Measurements from ENCODE around the gene ENO3.

ENO3 gene

DNA sequence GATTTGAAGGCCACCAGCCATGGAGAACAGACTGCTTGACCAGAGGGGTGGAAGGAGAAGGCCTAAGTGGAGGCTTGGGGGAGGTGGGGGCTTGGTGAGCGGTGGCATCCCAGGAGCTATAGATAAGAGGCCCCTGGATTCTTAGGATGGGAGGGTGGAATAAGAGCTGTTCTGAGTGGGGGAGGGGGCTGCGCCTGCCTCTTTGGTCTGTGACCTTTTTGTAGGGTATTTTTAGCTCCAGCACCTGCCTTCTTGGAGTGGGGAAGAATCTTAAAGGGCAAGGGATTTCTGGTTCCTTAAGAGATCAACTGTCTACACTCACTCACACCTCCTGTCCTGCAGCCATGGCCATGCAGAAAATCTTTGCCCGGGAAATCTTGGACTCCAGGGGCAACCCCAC, 567 bp downstream of the ENO3 start:
- DNase-seq: no peak

DNA sequence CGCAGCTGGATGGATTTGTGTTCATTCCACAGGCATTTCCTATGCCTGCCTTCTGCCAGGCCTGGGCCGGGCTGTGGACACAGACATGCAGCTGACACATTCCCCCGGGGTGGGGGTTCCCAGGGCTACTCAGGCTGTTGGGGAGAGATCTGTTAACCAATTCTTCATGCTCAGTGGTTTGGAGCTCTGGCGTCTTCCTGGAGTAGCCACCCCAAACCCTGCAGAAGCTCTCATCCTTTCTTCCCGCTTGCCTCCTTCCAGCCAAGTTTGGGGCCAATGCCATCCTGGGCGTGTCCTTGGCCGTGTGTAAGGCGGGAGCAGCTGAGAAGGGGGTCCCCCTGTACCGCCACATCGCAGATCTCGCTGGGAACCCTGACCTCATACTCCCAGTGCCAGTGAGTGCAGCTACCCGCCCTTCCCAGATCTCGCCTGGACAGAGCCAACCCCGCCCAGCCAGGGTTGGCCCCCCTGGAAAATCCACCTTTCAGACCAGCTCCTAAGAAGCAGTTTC, 2.6 kb downstream of the ENO3 start:
- DNase-seq: no peak

DNA sequence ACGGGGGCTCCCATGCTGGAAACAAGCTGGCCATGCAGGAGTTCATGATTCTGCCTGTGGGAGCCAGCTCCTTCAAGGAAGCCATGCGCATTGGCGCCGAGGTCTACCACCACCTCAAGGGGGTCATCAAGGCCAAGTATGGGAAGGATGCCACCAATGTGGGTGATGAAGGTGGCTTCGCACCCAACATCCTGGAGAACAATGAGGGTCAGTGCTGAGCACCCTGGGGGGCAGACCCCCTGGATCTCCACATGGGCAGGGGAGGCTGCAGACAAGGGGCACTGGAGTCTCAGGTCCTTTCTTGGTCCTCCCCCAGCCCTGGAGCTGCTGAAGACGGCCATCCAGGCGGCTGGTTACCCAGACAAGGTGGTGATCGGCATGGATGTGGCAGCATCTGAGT, 4.2 kb downstream of the ENO3 start:
- no peak for DNase-seq

DNA sequence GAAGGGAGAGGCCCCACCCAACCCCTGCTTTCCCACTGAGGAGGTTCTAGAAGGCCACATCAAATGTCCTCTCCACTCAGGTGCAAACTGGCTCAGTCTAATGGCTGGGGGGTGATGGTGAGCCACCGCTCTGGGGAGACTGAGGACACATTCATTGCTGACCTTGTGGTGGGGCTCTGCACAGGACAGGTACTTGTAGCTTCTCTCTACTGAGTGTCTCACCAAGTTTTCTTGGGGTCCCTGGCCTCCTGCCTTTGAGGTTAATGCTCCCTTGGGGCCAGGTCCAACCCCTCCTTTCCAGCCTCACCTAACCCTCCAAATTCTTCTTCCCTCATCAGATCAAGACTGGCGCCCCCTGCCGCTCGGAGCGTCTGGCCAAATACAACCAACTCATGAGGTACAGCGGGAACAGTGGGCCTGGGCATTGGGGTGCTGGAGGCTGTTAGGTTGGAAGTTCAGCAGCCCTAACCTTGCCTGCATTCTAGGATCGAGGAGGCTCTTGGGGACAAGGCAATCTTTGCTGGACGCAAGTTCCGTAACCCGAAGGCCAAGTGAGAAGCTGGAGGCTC, 5.7 kb downstream of the ENO3 start:
- peak; percentile 73 for DNase-seq

DNA sequence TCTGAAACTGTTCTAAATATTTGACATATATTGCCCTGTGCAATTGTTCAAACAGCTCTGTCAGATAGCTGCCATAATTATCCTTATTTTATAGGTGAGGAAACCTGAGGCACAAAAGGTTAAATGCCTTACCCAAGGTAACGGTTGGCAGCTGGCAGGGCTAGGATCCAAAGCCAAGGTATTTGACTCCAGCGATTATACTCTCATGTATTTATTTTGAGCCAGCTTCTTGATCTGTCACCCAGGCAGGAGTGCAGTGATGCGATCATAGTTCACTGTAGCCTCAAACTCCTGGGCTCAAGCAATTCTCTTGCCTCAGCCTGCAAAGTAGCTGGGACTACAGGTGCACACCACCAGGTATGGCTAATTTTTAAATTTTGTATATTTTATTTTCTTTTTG, 7.2 kb downstream of the ENO3 start:
- DNase-seq: no peak

DNA sequence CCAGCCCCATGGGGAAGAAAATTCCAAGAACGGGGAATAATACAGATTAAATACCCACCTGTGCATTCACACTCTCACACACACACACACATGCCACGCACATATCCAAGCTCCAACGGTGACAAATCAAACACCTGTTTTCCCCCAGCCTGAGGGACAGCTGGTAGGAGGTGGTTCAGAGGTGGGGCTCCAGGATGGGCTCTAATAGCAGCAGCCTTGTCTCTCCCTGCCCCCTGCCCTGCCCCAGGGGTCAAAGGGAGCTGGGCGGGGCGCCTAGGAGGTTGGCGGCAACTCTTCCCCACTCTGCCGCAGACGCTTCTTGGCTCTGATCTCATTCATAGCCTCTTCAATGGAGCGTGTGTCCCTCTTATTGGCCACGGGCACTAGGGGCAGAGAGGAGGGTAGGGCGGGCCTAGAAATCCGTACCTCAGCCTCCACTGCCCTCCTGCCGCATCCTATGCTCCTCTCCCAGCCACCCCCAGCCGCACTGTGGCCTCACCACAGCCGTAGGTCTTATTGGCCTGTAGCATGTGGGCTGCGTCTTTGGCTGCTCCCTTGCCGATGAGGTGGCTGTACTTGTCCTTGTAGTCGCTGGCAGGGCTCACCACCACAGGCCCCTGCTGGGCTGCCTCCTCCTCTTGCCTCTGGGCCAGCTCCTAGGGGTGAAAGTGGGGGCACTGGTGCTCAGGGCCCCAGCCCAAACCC, 8.5 kb downstream of the ENO3 start:
- no peak for DNase-seq

DNA sequence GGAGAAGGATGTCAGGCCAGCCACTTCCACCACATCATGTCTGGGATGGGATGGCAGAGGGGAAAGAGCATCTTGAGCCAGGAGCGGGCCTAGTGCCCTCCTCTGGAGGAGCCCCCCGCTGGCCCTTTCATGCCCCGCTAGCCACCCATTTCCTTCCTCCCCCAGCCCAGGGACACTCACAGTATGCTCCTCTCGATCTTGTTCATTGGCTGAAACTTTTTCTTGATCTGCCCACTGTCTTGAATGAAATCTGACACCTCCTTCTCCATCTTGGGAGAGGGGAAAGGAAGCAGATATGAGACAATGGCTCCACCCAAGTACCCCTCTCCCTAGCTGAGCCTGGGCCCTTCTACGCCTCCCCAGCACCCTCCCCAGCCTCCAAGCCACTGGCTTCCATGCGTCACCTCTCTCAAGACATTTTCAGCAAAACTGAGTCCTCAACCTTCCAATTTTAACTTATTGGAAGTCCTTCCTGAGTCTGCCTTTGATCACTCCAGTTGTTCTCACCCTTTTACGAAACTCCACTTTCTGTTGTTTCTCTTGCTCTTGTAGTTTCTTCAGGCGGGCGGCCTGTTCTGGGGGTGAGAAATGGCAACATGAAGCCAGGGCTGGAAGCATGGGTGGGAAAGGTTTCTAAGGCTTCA, 9.5 kb downstream of the ENO3 start:
- DNase-seq: no peak

DNA sequence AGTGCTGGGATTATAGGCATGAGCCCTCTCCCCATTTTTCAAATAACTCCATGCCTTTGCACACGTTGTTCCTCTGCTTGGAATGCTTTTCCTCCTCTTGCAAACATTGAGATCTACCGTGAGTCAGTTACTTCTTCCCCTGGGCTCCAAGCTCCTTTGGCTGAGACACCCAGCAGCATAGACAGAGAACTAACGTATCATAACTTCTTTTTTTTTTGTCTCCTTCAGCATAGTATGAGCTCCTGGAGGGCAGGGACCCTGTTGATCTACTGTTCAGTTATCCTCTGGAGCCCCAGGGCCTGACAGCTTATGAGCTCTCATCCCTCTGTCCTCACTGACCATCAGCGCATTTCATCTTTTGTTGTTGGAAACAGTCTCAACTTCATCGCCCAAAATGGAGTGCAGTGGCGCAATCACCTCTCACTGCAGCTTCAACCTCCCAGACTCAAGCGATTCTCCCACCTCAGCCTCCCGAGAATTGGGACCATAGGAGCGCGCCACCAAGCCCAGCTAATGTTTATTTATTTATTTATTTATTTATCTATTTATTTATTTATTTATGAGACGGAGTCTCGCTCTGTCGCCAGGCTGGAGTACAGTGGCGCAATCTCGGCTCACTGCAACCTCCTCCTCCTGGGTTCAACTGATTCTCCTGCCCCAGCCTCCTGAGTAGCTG, 14.5 kb downstream of the ENO3 start:
- DNase-seq: no peak

DNA sequence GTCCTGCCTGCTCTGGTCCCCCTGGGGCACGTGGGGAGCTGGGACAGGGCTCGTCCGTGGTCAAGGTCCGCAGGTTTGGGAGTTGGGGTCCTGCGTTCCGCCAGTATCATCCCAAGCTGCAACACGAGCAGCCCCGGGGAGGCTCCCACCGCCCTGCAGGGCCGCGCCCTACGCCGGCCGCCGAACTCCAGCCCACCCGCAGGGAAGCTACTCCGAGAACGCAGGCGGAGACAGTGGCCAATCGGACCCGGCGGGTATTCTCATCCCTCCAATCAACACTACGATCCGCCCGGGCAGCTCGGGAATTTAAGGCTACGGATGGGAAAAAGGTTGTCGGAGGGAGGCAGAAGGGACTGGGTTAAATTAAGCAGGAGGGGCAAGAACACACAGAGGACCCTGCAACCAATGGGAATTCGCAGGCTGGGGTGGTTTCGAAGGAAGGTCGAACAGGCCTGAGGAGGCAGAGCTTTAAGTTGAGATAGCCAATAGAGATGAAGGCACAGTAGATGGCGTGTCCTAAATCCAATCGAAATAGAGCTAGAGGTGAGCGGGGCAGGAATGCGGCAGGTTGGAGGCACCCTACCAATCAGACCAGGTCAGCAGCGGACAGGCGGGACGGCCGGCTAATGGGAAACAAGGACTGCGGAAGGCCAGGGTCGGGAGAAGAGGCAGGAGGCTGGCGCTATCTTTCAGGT, 16.1 kb downstream of the ENO3 start:
- DNase-seq: peak; percentile 96

DNA sequence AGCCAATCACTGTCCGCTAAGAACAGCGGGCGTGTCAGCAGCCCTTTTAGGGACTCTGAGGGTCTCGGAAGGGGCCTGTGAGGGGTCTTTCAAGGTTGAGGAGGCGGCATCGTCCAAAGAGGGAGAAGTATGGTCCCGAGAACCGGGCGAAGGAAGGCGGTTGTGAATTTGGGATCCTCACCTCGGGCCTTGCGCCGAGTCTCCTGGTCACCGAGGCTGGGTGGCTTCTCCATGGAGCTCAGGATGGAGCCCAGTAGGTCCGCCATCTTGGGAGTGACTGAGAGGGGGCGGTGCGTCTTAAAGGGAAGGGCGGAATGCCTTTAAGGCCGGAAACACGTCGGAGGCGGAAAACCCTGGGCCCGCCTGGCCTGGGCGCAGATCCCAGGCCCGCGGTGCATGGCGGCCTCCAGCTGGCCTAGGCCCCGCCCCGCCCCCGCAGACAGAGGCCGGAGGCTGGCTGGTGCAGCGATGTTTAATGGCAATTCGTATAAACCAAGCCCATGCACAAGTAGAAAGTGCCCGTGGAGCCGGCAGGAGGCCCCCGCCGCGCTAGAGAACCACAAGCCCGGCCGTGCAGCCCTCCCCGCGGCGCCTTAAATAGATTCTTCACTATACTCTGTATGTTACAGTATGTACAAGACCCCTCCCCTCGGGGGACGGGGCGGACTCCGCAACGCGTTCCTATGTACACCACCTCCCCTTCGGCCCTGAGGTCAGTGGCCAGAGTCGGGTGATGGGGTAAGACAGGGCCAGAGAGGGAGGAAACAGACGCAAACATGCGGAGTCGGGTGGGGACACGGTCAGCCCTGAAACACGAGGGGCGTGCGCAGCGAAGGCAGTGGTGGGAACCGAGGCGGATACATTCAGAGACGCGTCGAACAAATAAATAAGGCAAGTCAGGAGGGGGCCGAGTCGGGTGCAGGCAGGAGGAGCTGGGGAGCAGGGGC, 16.9 kb downstream of the ENO3 start, which contains the start of gene SPAG7:
Gene SPAG7 (minus strand): TSS at position 279 of the 947 bp plus-strand sequence. CDS start 13 bp downstream, at position 266.
- peak; percentile 93 for DNase-seq

DNA sequence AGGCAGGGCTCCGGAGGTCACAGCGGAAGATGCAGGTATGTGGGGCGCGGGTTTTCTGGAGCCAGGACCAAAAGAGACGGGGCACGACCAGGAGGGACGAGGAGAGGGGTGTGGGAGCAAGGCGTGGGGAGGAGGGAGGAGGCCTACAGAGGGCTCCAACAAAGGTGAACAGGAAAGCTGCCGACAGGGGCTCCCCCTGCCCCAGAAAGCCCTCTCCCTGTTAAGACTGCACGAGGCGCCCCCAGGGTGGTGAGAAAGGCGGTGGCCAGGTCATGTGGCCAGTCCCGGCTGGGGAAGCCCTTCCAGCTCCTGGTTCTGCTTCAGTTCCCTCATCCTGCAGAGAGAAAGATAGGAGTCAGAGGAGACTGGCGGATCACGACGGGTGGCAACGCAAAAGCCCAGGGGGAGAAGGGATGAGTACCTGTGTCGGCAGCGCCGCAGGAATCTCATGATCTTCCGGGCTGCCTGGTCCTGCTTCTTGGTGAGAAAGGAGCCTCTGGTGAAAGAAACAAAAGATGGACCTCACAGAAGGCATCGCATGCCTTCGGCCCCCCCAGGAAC, 17.6 kb downstream of the ENO3 start:
- no peak for DNase-seq

DNA sequence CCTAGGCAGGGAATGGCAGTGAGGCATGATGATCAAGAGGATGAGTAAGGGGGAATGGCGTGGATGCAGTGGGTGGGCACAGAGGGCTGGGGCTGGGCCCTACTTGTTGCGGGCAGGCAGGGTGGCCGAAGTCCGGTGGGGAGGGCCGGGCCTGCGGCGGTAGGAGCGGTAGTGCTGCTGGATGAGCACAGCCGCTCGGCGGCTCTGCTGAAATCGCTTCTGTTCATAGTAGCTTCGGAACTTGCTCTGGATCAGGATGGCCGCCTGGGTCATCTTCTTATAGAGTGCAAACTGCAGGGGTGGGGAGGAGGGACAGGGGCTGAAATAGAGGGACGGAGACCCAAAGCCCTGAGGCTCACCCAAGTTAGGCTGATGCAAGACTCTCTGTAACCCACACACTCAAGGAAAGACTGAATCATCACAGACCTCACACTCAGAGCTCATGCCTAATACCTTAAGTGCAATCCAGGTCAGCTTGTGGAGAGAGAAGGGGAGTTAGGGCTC, 18.2 kb downstream of the ENO3 start:
- no peak for DNase-seq

DNA sequence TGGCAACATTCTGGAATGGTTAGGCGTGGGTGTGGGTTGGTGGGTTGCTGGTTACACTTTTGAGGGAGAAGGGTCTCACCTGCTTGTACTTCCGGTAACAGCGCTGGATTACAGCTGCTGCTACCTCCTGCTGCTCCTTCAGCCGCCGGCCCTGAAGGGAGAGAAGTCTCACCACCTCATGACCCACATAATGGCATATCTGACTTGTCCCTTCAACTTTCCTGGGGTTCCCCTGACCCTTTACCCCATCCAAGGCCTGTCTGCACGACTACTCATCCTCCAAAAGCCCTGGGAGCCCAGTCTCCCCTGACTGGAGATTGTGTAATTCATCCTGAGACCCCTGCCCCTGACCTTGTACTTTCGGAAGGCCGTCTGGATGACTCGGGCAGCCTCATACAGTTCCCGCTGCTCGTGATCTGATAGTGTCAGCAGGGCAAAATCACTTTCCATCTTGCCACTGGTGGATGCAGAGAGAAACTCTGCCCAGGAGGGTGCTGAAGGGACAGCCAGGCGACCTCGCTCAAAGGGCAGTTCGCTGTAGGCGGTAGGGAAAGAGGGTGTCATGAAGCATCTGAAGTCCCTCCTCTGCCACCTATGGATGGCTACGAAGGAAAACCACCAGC, 18.7 kb downstream of the ENO3 start:
- DNase-seq: no peak

DNA sequence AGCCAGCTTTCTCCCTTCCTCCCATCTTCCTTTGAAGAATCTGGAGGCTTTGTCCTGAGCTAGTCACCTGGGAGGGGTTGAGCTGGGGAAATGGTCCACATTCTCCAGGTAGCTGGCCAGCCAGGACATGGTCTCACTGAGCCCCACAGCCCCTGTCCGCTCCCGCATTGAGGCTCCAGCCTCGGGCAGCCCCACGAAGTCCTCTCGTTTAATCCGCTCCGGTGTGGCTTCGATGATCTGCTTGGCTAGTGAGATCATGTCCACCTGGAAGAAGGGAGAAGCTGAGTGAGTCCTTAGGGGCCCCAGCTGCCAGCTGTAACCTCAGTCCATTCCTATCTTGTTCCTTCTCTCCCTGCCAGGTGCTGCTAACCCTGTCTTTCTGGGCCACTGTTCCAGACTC, 19.4 kb downstream of the ENO3 start:
- DNase-seq: no peak

DNA sequence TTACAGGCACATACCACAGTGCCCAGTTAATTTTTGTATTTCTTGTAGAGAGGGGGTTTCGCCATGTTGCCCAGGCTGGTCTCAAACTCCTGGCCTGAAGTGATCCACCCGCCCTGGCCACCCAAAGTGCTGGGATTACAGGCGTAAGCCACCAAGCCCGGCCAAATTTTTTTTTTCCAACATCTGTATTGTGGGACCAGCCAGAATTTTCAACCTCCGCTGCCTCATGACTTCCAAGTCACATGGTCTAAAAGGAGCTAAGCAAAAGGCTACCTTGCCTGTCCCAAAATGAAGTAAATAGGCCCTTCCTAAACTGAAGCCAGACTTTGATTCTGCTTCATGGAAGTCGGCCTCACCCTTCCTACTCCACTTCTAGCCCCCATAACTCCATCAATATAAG, 20.9 kb downstream of the ENO3 start:
- DNase-seq: no peak

DNA sequence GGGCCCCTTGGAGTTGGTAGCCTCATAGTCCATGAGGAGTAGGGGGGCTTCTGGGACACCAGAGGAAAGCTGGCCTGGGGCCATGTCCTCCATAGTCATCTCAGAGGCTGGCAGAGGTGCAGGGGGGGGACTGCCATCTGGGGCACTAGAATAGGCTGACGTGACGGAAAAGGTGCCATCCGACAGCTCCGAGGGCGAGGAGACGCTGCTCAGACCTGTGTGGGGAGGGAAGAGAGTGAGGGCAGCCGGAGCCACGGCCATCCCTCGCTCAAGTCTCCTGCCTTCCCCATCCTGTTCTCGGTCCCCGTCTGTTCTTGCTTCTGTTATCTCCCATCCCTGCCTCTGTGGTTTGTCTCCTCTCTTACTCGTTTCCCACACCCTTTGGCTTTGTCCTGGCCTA, 21.4 kb downstream of the ENO3 start:
- DNase-seq: no peak

DNA sequence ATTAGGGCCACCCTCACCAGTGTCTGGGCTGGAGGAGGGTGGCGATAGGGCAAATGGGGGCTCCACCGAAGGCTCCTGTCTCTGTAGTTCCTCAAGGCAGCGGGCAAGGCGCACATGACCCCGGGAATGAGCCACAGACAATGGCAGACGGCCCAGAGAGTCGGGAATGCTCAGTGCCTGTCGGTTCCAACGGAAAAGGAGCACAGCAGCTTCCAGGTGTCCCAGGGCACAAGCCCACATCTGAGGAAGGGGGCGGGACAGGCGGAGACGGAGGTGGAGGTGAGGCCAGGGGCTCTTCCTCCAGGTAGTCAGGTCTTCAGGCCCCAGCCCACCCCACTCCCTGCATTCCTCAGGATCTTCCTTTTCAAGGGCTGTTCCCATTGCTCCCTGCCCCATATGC, 21.8 kb downstream of the ENO3 start:
- no peak for DNase-seq

DNA sequence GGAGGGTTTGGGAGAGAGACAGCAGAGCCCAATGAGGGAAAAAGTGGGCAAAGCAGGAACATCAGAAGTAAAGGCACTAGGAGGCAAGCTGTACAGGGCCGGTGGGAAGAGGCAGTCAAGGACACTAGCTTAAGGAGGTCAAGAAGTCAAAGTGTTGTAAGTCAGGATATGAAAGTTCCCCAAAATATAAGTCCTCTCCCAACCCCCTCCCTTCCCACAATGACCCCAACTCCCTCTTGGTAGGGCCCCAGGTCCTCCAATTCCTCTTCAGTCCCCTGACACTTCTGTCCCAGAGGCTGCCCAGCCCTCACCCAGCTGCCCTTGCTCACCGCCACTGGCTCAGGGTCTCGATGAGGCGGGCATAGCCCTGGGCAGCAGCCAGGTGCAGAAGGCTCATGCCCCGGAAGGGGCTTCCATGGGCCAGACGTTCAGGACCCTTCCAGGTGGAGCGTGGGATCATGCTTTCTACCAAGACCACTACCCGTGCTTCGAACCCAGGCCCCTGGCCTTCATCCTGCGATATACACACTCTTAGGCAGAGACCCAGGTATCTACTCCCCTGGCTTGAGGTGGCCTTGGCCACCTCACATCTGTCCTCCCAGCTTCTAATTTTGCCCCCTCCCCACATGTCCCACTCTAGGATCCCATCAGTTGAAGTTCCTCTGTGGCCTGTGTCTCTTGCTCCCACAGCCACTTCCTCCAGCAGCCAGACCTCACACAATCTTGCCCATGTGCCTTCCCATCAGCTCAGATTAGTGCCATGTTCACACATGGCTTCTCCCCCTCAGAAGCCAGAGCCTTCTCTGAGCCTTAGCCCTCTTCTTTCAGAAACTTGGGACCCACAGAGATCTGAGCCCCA, 22.6 kb downstream of the ENO3 start:
- no peak for DNase-seq

DNA sequence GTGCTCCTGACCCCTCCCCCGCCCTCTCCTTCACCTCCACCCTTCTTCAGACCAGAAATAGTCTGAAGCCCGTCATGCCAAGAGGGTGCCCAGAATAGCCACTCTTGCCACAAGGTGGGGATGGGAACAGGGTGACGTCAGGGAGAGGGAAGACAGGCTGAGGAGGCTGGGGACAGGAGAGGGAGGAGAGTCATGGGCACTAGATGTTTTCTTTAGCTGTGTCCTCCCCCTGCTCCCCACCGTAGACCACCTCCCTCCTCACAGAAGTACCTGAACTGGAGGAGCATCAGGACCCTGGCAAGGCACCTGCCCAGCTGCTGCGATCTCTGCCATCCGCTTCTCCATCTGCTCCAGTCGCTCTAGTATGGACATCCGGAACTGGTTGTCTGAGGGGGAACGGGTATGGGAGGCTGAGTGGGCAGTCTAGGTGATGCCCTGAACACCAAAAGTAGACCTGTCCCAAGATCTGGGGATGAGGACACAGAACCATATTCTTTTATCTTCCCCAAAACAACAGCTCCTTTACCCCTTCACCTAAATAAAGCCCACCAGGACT, 23.3 kb downstream of the ENO3 start:
- no peak for DNase-seq
